IMR-90 (cell line): ENCODE measurements around the gene TMOD1. TPM values are rescaled to one million over a fixed set of nuclear protein-coding genes. Genes with fewer than 3 reads are reported as not detected.

Source experiments
- ATAC-seq: fragments of 200-7000 bp; cut with Tn5 transposase; 2 replicates; pipeline ENCODE4 v1.9.1; 2020; ENCODE audit warnings: low read depth, mild to moderate bottlenecking, moderate library complexity
- BruUV-seq: library from RNA; stranded (reverse); fragments of 400-500 nt; replicated peaks from 2 replicates; lab custom pipeline; 2021; lab: Mats Ljungman, UMichigan
- CTCF ChIA-PET: fragments of 300-600 bp; formaldehyde crosslinking; extraction: SDS; loops from one replicate; lab custom pipeline; 2021; ENCODE audit warnings: antibody characterized with exemption; lab: Yijun Ruan, JAX
- POLR2A ChIA-PET: fragments of 300-600 bp; sonication (Branson Sonifier 250); formaldehyde crosslinking; loops from one replicate; lab custom pipeline; 2022; ENCODE audit warnings: antibody characterized with exemption; ENCODE audit not compliant: unreplicated experiment; lab: Charles Lee
- DNase-seq: peaks from one replicate; pipeline ENCODE4 v3.0.0; 2013
- H2AFZ ChIP-seq: replicated peaks from 2 replicates; pipeline ENCODE3; 2013; ENCODE audit warnings: low read length, mild to moderate bottlenecking; ENCODE audit not compliant: poor library complexity
- H2AK5ac ChIP-seq: 2 replicates; pipeline ENCODE4 v1.6.1; 2013; ENCODE audit warnings: low read depth, low read length, inconsistent platforms
- H2AK9ac ChIP-seq: replicated peaks from 2 replicates; pipeline ENCODE3; 2013; ENCODE audit warnings: mild to moderate bottlenecking, low read depth, low read length, moderate library complexity; ENCODE audit not compliant: poor library complexity
- H2BK120ac ChIP-seq: 2 replicates; pipeline ENCODE4 v1.6.1; 2013; ENCODE audit warnings: low read depth, low read length, inconsistent platforms
- H2BK15ac ChIP-seq: 3 replicates; pipeline ENCODE4 v1.6.1; 2013; ENCODE audit warnings: low read depth, low read length, inconsistent platforms
- H2BK20ac ChIP-seq: 2 replicates; pipeline ENCODE4 v1.6.1; 2013; ENCODE audit warnings: low read depth, mild to moderate bottlenecking, inconsistent platforms, low read length, moderate library complexity
- H2BK5ac ChIP-seq: 2 replicates; pipeline ENCODE4 v1.6.1; 2013; ENCODE audit warnings: mild to moderate bottlenecking, low read depth, low read length, inconsistent platforms; ENCODE audit not compliant: poor library complexity, severe bottlenecking
- H3K14ac ChIP-seq: replicated peaks from 2 replicates; pipeline ENCODE4 v1.6.1; 2013; ENCODE audit warnings: low read depth, low read length, inconsistent platforms
- H3K18ac ChIP-seq: 2 replicates; pipeline ENCODE4 v1.6.1; 2013; ENCODE audit warnings: low read depth, low read length, control low read depth
- H3K23ac ChIP-seq: 2 replicates; pipeline ENCODE4 v1.6.1; 2013; ENCODE audit warnings: low read depth, low read length, inconsistent platforms
- H3K27ac ChIP-seq: 2 replicates; pipeline ENCODE4 v1.5.1; 2013; ENCODE audit warnings: mild to moderate bottlenecking, control low read depth, low read length; ENCODE audit not compliant: insufficient read depth
- H3K27me3 ChIP-seq: 2 replicates; pipeline ENCODE4 v1.6.1; 2013; ENCODE audit warnings: low read length; ENCODE audit not compliant: control insufficient read depth, insufficient read depth
- H3K36me3 ChIP-seq: 2 replicates; pipeline ENCODE4 v1.6.1; 2013; ENCODE audit warnings: low read length, mixed read lengths; ENCODE audit not compliant: control insufficient read depth, insufficient read depth
- H3K4ac ChIP-seq: 2 replicates; pipeline ENCODE4 v1.6.1; 2013; ENCODE audit warnings: low read depth, low read length, inconsistent platforms
- H3K4me1 ChIP-seq: 2 replicates; pipeline ENCODE4 v1.6.1; 2013; ENCODE audit warnings: low read length, mixed read lengths; ENCODE audit not compliant: control insufficient read depth, insufficient read depth
- H3K4me2 ChIP-seq: 2 replicates; pipeline ENCODE4 v1.6.1; 2013; ENCODE audit warnings: low read depth, mild to moderate bottlenecking, control low read depth, low read length, moderate library complexity
- H3K4me3 ChIP-seq: 2 replicates; pipeline ENCODE4 v1.5.1; 2013; ENCODE audit warnings: low read depth, mild to moderate bottlenecking, control low read depth, low read length, moderate library complexity; ENCODE audit not compliant: insufficient read depth
- H3K56ac ChIP-seq: 2 replicates; pipeline ENCODE4 v1.6.1; 2013; ENCODE audit warnings: low read length, inconsistent platforms; ENCODE audit not compliant: insufficient read depth; ENCODE audit errors: extremely low read depth
- H3K79me1 ChIP-seq, 2 experiments: 2 replicates each; pipeline ENCODE4 v1.6.1; 2013; ENCODE audit warnings: low read length in 2 of 2, inconsistent platforms in 1 of 2, low read depth in 1 of 2
- H3K9ac ChIP-seq: 2 replicates; pipeline ENCODE4 v1.6.1; 2013; ENCODE audit warnings: low read depth, low read length, control low read depth
- H3K9me1 ChIP-seq: 2 replicates; pipeline ENCODE4 v1.6.1; 2013; ENCODE audit warnings: low read length, inconsistent platforms; ENCODE audit not compliant: insufficient read depth
- H3K9me3 ChIP-seq: 2 replicates; pipeline ENCODE4 v1.6.1; 2013; ENCODE audit warnings: low read length; ENCODE audit not compliant: control insufficient read depth, insufficient read depth
- H4K20me1 ChIP-seq: 2 replicates; pipeline ENCODE4 v1.6.1; 2013; ENCODE audit warnings: low read length, inconsistent platforms; ENCODE audit not compliant: insufficient read depth
- H4K5ac ChIP-seq: 2 replicates; pipeline ENCODE4 v1.6.1; 2013; ENCODE audit warnings: mild to moderate bottlenecking, low read depth, low read length, control low read depth
- H4K8ac ChIP-seq, 2 experiments: 2 replicates each; pipeline ENCODE4 v1.6.1; 2013; ENCODE audit warnings: low read depth in 2 of 2, low read length in 2 of 2, control low read depth in 1 of 2, inconsistent platforms in 1 of 2
- H4K91ac ChIP-seq: 2 replicates; pipeline ENCODE4 v1.6.1; 2013; ENCODE audit warnings: low read depth, low read length, inconsistent platforms; ENCODE audit not compliant: insufficient read depth
- BHLHE40 ChIP-seq: fragments of 150-350 bp; IDR thresholded peaks from 2 replicates; pipeline ENCODE4 v1.6.1; 2016; ENCODE audit warnings: mild to moderate bottlenecking, low read depth, low read length
- CEBPB ChIP-seq: IDR thresholded peaks from 2 replicates; pipeline ENCODE4 v1.6.1; 2012; ENCODE audit warnings: low read depth, low read length, improper control_type of control experiment
- CHD1 ChIP-seq: IDR thresholded peaks from 2 replicates; pipeline ENCODE4 v1.6.1; 2012; ENCODE audit warnings: low read depth, low read length, improper control_type of control experiment
- CTCF ChIP-seq: conservative IDR thresholded peaks from 2 replicates; pipeline ENCODE4 v1.5.1; 2012; ENCODE audit warnings: mild to moderate bottlenecking, low read depth, low read length, improper control_type of control experiment
- FOS ChIP-seq: fragments of 150-350 bp; IDR thresholded peaks from 2 replicates; pipeline ENCODE4 v1.6.1; 2016; ENCODE audit warnings: low read depth, low read length
- MAZ ChIP-seq: IDR thresholded peaks from 2 replicates; pipeline ENCODE4 v1.6.1; 2012; ENCODE audit warnings: low read depth, mild to moderate bottlenecking, low read length, improper control_type of control experiment, moderate library complexity, borderline replicate concordance
- MXI1 ChIP-seq: IDR thresholded peaks from 2 replicates; pipeline ENCODE4 v1.6.1; 2012; ENCODE audit warnings: low read depth, mild to moderate bottlenecking, low read length, moderate library complexity, borderline replicate concordance
- NFE2L2 ChIP-seq: fragments of 150-350 bp; IDR thresholded peaks from 2 replicates; pipeline ENCODE4 v1.6.1; 2016; ENCODE audit warnings: low read depth, mild to moderate bottlenecking, low read length
- RAD21 ChIP-seq: IDR thresholded peaks from 2 replicates; pipeline ENCODE4 v1.6.1; 2012; ENCODE audit warnings: low read length, improper control_type of control experiment
- RCOR1 ChIP-seq: IDR thresholded peaks from 2 replicates; pipeline ENCODE4 v1.6.1; 2012; ENCODE audit warnings: mild to moderate bottlenecking, low read length, improper control_type of control experiment; ENCODE audit not compliant: insufficient replicate concordance
- SMC3 ChIP-seq: fragments of 150-350 bp; IDR thresholded peaks from 2 replicates; pipeline ENCODE4 v1.6.1; 2016; ENCODE audit warnings: low read depth, mild to moderate bottlenecking, antibody characterized with exemption, low read length, moderate library complexity
- USF2 ChIP-seq: fragments of 150-350 bp; IDR thresholded peaks from 2 replicates; pipeline ENCODE4 v1.6.1; 2017; ENCODE audit warnings: mild to moderate bottlenecking, antibody characterized with exemption, low read length, low read depth
- WGBS, 2 experiments: methylation state at CpG; one replicate each; pipeline versions ENCODE4 v1.1.5 to v1.1.7; 2013; ENCODE audit warnings: missing lambda C conversion rate in 2 of 2; ENCODE audit not compliant: insufficient read length in 1 of 2; ENCODE audit errors: extremely low coverage in 2 of 2; 5-methylcytosine and 5-hydroxymethylcytosine counted together
- dilution Hi-C: fragments of 300-500 bp; cut with HindIII; formaldehyde crosslinking; loops from one replicate; pipeline ENCODE4 v1.14.3; 2018; ENCODE audit warnings: low sequenced_read_pairs; ENCODE audit not compliant: unreplicated experiment
- in situ Hi-C: fragments of 300-500 bp; cut with MboI; formaldehyde crosslinking; loops from 3 replicates; pipeline ENCODE4 v1.14.3; 2019; ENCODE audit warnings: low sequenced_read_pairs, inconsistent platforms, mixed read lengths
- intact Hi-C: fragments of 100-400 bp; cut with micrococcal nuclease; formaldehyde crosslinking; loops from 2 replicates; pipeline ENCODE4 v1.10.0; 2022
- polyA plus RNA-seq, 3 experiments: library from polyadenylated mRNA; depleted of rRNA; stranded (reverse); fragments of >200 nt; gene quantifications; 2 replicates each; pipeline ENCODE4 v1.2.3, GENCODE V29; 2012; ENCODE audit warnings: low replicate concordance in 1 of 3
- total RNA-seq: library from RNA; depleted of rRNA; stranded (reverse); fragments of >200 nt; gene quantifications from 2 replicates; pipeline ENCODE4 v1.2.3, GENCODE V29; 2012

TMOD1 gene
- total and polyA plus RNA-seq, 2 of the 4 experiments (the other 2 are of a cell fraction): 0.18 to 0.38 TPM

GRCh38 chr9:97572892-97573365 is 71.5 kb downstream of the TMOD1 start:
- H3K18ac ChIP-seq: no peak overlapping the region
- H4K91ac ChIP-seq: no peak overlapping the region
- ATAC-seq (no peak), DNase-seq (no peak)
- no peak overlapping the region for H3K4me2 ChIP-seq
- no peak overlapping the region for H2AK5ac ChIP-seq
- ChIA-PET CTCF (no interaction called here), POLR2A (no interaction called here)
- H3K4me1 ChIP-seq: peaks cover 2% of the 10 kb centered on the region; the same call in 1 of the 2 replicates
- no peak overlapping the region for H2BK120ac ChIP-seq
- no peaks in the 10 kb centered on the region for H3K9me3 ChIP-seq
- no peak overlapping the region for H2BK15ac ChIP-seq
- intact Hi-C loops: no loop called here
- H3K56ac ChIP-seq: no peak overlapping the region
- H3K23ac ChIP-seq: no peak overlapping the region
- H2AFZ ChIP-seq: no peak overlapping the region
- no peaks in the 10 kb centered on the region for H4K20me1 ChIP-seq
- H2BK20ac ChIP-seq: no peak overlapping the region
- in situ Hi-C loops: no loop called here
- H3K4me3 ChIP-seq: no peak overlapping the region
- H3K9ac ChIP-seq: no peak overlapping the region
- no peak overlapping the region for H4K8ac ChIP-seq
- TF ChIP-seq MXI1 (no peak), BHLHE40 (no peak), USF2 (no peak), CHD1 (no peak), CTCF (no peak), MAZ (no peak), RAD21 (no peak), NFE2L2 (no peak), CEBPB (no peak), FOS (no peak), SMC3 (no peak), RCOR1 (no peak)
- H3K4ac ChIP-seq: no peak overlapping the region
- no TSS peak for BruUV-seq
- no peak overlapping the region for H3K14ac ChIP-seq
- no peaks in the 10 kb centered on the region for H3K27me3 ChIP-seq
- H2AK9ac ChIP-seq: no peak overlapping the region
- H4K5ac ChIP-seq: no peak overlapping the region
- H3K9me1 ChIP-seq: no peaks in the 10 kb centered on the region
- dilution Hi-C loops: no loop called here
- no peak overlapping the region for H2BK5ac ChIP-seq
- no peak overlapping the region for H3K27ac ChIP-seq
- peaks cover 12% of the 10 kb centered on the region for H3K36me3 ChIP-seq
- no CpG with 5 or more reads among the region's 6 CpGs for WGBS, 2 experiments
- no peaks in the 10 kb centered on the region for H3K79me1 ChIP-seq
